GM19397 (cell line): ENCODE data around the gene CRTAP.
"Not testable (repeated sequence)": the region's sequence is repeated elsewhere in the genome, so short reads cannot be mapped to it uniquely, and the experiment has no call there.

ENCODE experiments used
- ATAC-seq: cut with Tn5 transposase; IDR thresholded peaks from one replicate; pipeline ENCODE4 v1.9.1; 2021; ENCODE audit warnings: mild to moderate bottlenecking, moderate library complexity; ENCODE audit not compliant: unreplicated experiment

The CRTAP gene

GRCh38 chr3:33173103-33173502, 59.3 kb downstream of the CRTAP start:
- no peak for ATAC-seq

GRCh38 chr3:33173672-33174071, 59.9 kb downstream of the CRTAP start:
- no peak for ATAC-seq

DNA sequence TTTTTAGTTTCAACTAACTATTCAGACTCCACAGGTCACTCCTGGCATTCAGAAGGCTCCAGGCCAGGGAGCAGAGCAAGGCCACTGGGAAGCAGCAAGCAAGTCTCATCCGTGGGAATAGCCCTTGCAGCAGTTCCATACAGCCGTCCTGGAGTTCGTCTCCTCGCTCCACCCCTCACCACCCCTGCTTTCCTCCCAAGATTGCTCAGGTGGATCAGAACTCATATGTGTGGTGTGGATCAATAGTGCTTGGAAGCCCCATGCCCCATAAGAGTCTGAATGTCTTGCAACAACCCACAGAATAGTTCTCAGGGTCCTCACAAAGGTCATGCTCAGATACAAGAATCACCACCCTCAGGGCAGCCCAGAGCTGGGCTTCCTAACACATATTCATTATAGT, 60.3 kb downstream of the CRTAP start:
- no peak for ATAC-seq

GRCh38 chr3:33174711-33175414, 61.0 kb downstream of the CRTAP start:
- no peak for ATAC-seq

- ATAC-seq = no peak
These were observed 65.3 kb downstream of the CRTAP start for GRCh38 chr3:33179132-33179531.

DNA sequence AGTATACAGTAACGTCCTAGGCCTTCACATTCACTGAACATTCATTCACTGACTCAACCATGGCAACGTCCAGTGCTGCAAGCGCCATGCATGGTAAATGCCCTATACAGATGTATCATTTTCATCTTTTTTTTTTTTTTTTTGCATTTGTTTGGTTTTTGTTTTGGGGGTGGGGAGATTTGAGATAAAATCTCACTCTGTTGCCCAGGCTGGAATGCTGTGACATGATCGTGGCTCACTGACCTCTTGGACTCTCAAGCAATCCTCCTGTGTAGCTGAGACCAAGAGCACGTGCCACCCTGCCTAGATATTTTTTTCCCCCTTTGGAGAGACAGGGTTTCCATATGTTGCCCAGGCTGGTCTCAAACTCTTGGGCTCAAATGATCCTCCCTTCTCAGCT, 67.4 kb downstream of the CRTAP start:
- ATAC-seq = no peak

GRCh38 chr3:33181641-33182040, 67.8 kb downstream of the CRTAP start:
- not testable (repeated sequence) for ATAC-seq

DNA sequence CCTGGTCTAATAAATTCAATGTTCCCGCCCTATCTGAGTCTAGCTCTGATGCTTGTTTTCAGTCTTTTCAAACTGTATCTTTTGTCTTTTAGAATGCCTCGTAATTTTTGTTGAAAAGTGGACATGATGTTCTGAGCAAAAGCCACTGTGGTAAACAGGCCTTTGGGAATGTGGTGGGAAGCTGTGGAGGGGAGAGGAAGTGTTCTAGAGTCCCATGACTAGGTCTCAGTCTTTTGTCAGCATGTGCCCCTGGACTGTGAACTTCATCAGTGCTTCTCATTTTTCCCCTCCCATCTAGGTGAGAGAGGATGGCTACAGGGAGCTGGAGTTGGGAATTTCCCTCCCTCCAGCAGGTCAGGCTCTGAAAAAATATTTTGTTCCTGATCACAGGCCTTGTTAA, 71.0 kb downstream of the CRTAP start:
- no peak for ATAC-seq

DNA sequence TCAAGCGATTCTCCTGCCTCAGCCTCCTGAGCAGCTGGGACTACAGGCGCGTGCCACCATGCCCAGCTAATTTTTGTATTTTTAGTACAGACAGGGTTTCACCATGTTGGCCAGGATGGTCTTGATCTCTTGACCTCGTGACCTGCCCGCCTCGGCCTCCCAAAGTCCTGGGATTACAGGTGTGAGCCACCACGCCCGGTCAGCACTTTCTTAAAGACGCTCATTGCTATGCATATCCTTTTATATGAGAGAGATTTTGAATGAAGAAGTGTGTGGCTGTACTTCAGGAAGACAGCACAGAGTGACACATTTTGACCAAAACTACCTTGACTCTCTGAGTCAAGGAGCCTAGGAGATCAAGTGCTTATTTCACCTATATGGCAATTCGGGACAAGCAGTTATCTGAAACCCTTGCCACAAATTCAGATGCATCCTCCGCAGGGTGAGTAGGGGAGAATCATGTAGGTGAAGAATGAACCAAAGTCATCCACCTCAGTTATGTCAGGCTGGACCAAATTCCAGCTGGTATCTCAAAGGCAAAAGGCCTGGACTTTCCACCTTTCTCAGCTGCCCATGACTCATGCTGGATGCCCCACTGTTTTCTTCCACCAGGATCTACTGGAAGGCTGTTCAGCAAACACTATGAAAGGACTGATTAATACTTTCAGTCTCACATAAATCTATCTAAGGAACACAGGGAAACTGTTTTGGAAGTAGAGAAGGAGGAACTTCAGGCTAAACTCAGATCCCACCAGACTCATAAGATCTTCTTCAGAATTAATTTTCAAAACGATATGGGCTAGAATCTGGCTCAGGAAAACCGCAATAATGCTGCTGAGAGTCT, 72.9 kb downstream of the CRTAP start:
- ATAC-seq = no peak

DNA sequence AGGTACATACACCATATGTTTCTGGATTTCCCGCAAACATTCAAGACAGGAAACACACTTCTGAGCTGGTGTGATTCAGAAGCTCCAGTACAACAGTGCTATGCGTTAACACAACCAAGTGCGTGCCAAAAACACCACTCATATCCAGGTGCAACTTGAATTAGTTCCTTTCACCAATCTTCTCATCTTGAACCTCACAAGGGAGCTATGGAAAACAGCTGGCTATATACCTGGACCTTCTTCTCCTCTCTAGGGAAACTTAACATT, 73.5 kb downstream of the CRTAP start:
- no peak for ATAC-seq

DNA sequence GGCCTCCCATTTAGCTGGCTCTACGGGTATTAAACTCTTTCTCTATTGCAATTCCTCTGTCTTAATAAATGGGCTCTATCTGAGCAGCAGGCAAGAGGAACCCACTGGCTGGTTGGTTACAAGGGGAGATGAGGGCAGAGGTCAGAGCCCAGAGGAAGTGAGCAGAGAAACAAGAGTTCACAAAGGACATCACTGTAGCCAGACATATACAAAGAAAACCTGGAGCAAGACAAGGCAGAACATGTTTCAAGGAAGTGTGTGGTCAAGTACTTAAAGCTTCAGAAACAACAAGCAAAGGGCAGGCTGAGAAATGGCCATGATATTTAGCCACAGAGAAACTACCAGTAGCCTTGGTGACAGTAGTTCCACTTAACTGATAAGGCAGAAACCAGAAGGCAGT, 80.5 kb downstream of the CRTAP start:
- no peak for ATAC-seq

DNA sequence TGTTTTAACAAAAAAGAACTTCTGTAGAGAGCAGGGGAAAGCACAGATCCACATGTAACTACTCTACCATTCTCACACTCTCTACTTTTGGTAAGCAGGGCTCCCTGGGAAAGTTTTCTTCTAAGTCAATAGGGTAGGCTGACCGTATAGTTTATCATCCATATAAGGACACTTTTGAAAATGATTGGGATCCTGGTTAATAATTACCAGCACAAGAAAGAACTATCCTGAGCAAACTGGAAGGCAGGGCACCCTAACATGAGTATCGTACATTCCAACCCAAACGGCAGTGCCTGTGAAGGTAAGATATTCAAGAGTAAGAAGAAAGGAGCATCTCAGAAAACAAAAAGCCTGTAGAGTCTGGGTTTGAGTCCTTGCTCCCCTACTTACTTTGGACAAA, 82.7 kb downstream of the CRTAP start:
- no peak for ATAC-seq
